ENCODE data around the gene YJU2.

DNA sequence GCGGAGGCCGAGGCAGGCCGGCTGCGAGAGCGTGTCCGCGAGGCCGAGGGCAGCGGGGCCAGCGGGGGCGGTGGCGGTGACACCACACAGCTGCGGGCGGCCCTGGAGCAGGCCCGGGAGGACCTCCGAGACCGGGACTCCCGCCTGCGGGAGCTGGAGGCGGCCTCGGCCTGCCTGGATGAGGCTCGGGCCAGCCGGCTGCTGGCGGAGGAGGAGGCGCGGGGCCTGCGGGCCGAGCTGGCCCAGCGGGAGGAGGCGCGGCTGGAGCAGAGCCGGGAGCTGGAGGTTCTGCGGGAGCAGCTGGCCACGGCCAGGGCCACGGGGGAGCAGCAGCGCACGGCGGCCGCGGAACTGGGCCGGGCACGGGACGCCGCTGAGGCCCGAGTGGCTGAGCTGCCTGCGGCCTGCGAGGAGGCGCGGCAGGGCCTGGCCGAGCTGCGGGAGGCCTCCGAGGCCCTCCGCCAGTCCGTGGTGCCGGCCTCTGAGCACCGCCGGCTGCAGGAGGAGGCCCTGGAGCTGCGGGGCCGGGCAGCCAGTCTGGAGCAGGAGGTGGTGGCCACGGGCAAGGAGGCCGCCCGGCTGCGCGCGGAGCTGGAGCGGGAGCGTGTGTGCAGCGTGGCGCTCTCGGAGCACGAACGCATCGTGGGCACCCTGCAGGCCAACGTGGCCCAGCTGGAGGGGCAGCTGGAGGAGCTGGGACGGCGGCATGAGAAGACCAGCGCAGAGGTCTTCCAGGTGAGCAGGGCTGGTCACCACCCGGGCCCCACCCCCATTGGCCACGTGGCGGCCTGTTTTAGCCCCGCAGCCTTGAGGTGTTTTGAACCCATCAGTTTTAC, 29.2 kb upstream of the YJU2 start:
- TF ChIP-seq, protein P1, sequence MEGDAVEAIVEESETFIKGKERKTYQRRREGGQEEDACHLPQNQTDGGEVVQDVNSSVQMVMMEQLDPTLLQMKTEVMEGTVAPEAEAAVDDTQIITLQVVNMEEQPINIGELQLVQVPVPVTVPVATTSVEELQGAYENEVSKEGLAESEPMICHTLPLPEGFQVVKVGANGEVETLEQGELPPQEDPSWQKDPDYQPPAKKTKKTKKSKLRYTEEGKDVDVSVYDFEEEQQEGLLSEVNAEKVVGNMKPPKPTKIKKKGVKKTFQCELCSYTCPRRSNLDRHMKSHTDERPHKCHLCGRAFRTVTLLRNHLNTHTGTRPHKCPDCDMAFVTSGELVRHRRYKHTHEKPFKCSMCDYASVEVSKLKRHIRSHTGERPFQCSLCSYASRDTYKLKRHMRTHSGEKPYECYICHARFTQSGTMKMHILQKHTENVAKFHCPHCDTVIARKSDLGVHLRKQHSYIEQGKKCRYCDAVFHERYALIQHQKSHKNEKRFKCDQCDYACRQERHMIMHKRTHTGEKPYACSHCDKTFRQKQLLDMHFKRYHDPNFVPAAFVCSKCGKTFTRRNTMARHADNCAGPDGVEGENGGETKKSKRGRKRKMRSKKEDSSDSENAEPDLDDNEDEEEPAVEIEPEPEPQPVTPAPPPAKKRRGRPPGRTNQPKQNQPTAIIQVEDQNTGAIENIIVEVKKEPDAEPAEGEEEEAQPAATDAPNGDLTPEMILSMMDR (IDR thresholded peaks at IDR 0.05): no peak
- no peak for TF ChIP-seq EP300 (IDR thresholded peaks at IDR 0.05)
- TF ChIP-seq POLR2A (IDR thresholded peaks at IDR 0.05): no peak
